Brain microvascular endothelial cell (primary cell): ENCODE data around the gene CKAP4.

ENCODE experiments used
- DNase-seq: peaks from one replicate; pipeline ENCODE4 v3.0.0-alpha.2; 2020
- H3K27ac ChIP-seq: fragments of 250-450 bp; sonication (Bioruptor Pico); 2 replicates; pipeline ENCODE4 v1.5.1; 2020; ENCODE audit warnings: mild to moderate bottlenecking, moderate library complexity
- H3K27me3 ChIP-seq: fragments of 250-450 bp; sonication (Bioruptor Pico); replicated peaks from 2 replicates; pipeline ENCODE4 v1.5.1; 2020; ENCODE audit warnings: mild to moderate bottlenecking
- H3K36me3 ChIP-seq: fragments of 250-450 bp; sonication (Bioruptor Pico); replicated peaks from 2 replicates; pipeline ENCODE4 v1.5.1; 2020; ENCODE audit warnings: mild to moderate bottlenecking
- H3K4me3 ChIP-seq: 2 replicates; pipeline ENCODE4 v1.5.1; 2011; ENCODE audit warnings: low read depth, mild to moderate bottlenecking, control low read depth, low read length, moderate library complexity
- in situ Hi-C: cut with HindIII; loops from 2 replicates; pipeline ENCODE4 v1.10.0; 2017; ENCODE audit warnings: low sequenced_read_pairs, low pct_ligation_motif_present
- TF ChIP-seq, protein P1 (sequence below): IDR thresholded peaks from 2 replicates; pipeline ENCODE4 v1.5.1; 2011; ENCODE audit warnings: low read depth, mild to moderate bottlenecking, moderate library complexity, low read length, control low read depth, inconsistent platforms; ENCODE audit errors: missing control alignments

CKAP4 gene

DNA sequence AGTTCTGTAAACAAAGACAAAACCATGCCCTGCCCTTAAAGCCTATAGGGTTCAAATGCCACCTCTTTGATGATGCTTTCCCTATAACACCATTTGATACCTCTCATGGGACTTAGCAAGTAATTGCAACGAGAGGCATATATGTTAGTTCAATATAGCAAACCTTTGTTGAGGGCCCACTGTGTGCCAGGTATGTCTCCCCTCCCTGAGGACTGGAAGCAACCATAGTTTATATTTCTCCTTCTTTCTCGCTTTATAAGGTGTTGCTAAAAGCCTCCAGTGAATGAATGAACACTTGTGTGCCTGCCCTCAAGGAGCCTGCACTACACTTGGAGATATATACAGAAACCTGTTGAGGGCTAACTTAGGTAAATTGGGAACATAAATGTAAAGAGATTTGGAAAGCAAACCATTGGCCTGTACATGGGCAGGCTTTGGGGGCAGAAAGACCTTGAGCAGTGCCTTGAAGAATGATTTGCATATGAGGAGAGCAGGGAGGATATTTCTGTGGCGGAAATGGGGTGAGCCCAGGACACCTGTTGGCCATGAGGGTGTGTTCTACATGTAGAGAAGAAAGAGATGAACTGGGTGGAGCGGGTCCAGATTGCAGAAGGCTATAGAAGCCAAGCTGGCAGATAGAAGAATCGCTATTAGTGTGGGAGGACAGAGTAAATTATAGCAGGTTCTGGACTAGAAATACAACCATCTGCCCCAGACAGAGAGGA, 1.8 kb upstream of the CKAP4 start:
- peak overlapping the region; percentile 91 for H3K27ac ChIP-seq
- TF ChIP-seq, protein P1, sequence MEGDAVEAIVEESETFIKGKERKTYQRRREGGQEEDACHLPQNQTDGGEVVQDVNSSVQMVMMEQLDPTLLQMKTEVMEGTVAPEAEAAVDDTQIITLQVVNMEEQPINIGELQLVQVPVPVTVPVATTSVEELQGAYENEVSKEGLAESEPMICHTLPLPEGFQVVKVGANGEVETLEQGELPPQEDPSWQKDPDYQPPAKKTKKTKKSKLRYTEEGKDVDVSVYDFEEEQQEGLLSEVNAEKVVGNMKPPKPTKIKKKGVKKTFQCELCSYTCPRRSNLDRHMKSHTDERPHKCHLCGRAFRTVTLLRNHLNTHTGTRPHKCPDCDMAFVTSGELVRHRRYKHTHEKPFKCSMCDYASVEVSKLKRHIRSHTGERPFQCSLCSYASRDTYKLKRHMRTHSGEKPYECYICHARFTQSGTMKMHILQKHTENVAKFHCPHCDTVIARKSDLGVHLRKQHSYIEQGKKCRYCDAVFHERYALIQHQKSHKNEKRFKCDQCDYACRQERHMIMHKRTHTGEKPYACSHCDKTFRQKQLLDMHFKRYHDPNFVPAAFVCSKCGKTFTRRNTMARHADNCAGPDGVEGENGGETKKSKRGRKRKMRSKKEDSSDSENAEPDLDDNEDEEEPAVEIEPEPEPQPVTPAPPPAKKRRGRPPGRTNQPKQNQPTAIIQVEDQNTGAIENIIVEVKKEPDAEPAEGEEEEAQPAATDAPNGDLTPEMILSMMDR, result no peak
- no peak for DNase-seq
- in situ Hi-C loops, result no loop called here
- no peaks in the 10 kb centered on the region for H3K27me3 ChIP-seq
- no peak overlapping the region for H3K4me3 ChIP-seq
- H3K36me3 ChIP-seq, result peaks cover 5% of the 10 kb centered on the region

DNA sequence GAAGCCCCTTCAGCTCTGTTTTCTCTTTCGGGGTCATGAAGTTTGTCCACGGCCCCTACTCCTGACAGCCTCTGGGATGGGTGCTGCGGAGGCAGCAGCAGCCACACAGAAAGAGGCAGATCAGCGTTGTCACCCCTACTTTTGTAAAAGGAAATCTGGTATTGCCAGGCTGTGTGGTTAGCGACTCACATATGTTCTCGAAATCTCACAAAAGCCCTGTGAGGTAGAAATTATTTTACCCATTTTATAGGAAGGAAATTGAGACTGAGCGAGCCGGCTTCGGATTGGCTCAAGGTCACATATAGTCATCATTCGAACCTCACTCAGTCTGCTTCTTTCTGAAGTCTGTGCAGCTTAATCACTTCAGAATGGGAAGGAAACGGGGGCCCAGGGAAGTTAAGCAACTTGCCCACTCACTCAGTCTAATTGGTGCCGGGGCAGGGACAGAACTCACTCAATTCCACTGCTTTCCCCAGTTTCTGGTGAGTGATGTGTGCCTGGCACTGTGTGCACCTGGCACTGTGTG, 1.1 kb upstream of the CKAP4 start:
- in situ Hi-C loops, result no loop called here
- peak overlapping the region; percentile 91 for H3K27ac ChIP-seq
- TF ChIP-seq, protein P1, result no peak

DNA sequence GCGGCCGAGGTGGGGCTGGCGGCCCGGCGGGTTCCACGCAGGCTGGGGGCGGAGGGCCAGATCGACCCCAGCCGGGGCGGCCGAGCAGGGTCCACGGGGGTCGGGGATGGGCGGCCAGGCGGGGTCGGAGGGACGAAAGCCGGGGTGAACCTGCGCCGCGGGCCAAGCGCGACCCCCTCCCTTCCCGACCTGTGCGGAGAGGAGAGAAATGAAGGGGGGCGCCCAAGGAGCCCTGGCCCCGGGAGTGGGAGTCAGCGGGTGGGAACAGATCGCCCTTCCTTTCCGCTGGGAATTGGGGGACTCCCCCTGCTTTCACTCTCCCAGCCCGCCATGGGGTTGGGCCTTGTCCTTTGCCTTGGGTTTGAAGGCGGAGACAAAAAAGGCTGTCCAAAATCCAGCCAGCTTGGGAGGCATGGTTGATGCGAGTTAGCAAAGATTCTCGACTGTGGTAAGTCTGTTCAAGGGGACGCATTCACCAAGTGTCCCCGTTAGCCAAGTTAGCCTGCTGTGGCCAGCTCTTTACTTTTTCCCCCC, 559 bp upstream of the CKAP4 start:
- in situ Hi-C loops, result no loop called here
- no peaks in the 10 kb centered on the region for H3K27me3 ChIP-seq
- peak; percentile 71 for DNase-seq
- TF ChIP-seq, protein P1, result no peak
- H3K4me3 ChIP-seq, result peak overlapping the region; percentile 85
- H3K36me3 ChIP-seq, result peaks cover 12% of the 10 kb centered on the region
- peak overlapping the region; percentile 91 for H3K27ac ChIP-seq

More for the DNA sequence above, 1.1 kb upstream of the CKAP4 start:
- no peaks in the 10 kb centered on the region for H3K27me3 ChIP-seq
- H3K4me3 ChIP-seq, result peak overlapping the region; percentile 85
- H3K36me3 ChIP-seq, result peaks cover 12% of the 10 kb centered on the region
- peak; percentile 47 for DNase-seq

DNA sequence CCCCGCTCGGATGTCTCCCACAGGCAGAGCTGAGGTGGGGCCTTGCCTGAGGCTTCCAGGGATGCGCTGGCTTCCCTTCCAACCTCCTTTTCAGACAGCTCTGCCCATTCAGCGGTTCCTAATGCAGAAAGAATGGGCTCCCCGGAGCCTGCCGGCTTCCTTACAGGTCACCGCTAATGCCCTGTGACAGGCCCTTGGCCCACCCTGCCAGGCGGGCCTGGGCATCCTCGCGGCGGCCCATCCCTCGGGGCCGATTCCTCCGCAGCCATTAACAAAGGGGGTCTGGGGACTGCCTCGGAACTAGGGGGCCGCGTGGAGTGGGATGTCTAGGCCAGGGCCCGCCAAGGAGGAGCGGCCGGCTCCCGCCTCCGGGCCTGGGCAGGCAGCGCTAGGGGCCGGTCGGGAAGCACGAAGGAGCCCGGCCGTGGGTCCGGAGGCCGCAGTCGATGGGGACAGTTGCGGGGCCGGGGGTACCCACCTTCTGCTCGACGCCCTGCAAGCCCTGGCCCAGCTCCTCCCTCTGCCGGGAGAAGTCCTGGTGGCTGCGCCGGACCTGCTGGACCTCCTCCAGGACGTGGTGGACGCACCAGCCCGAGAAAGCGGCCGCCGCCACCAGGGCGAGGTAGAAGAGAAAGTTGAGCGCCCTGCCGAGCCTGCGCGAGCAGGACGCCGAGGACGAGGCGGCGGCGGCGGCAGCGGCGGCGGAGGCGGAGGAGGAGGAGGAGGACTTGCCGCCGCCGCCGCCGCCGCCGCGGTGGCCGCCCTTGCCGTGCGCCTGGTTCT, 738 bp downstream of the CKAP4 start:
- TF ChIP-seq, protein P1, result peak; percentile 37

DNA sequence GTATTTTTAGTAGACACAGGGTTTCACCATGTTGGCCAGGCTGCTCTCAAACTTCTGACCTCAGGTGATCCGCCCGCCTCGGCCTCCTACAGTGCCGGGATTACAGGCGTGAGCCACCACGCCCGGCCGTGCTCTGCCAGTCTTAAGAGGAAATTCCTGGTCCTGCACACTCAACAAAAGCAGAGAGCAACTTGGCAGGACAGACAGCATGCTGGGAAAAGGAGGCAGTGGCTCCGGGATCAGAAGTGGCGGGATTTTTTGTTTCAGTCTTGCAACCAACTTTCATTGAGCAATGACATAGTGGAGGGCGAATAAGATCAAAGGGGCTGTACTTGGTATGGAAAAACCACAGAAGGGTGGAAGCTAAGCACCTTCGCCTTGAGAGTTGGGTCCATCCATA, 2.1 kb downstream of the CKAP4 start:
- peak overlapping the region; percentile 91 for H3K27ac ChIP-seq
- TF ChIP-seq, protein P1, result no peak
- no peaks in the 10 kb centered on the region for H3K27me3 ChIP-seq
- peak overlapping the region; percentile 85 for H3K4me3 ChIP-seq
- in situ Hi-C loops, result no loop called here
- peak; percentile 56 for DNase-seq
- peaks cover 26% of the 10 kb centered on the region for H3K36me3 ChIP-seq

More for the DNA sequence above, 738 bp downstream of the CKAP4 start:
- DNase-seq, result peak; percentile 42
- in situ Hi-C loops, result no loop called here
- Histone ChIP-seq H3K4me3 (peak overlapping the region; percentile 85), H3K36me3 (peaks cover 24% of the 10 kb centered on the region), H3K27ac (peak overlapping the region; percentile 91), H3K27me3 (no peaks in the 10 kb centered on the region)
